ENCODE data around the gene GMEB1.

GMEB1 gene

GRCh38 chr1:28751315-28752060 is 82.9 kb downstream of the GMEB1 start:
- DNase-seq, result no peak

- no peak for DNase-seq
Observed at GRCh38 chr1:28755701-28756100, 87.1 kb downstream of the GMEB1 start.

DNA sequence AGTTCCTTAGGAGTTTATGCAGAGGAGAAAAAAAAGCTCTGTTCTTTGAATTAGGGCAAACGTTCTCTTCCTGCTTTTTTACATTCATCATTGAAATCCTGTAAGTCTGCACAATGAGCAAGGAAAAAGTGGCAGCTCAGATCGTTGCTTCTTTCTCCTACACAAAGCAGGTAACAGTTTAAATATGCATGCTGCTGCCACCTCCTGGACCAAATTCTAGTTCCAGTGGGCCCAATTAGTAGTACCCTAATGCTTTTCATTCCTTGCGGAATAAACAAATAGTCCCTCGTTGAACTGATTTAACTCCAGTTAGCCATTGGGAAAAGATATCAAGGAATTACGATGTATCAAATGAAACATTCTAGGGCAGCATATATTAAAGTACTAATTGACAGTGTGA is 88.3 kb downstream of the GMEB1 start:
- no peak for DNase-seq

GRCh38 chr1:28758420-28758819 is 89.8 kb downstream of the GMEB1 start:
- no peak for DNase-seq

- no peak for DNase-seq
Observed at GRCh38 chr1:28759257-28759656, 90.7 kb downstream of the GMEB1 start.

GRCh38 chr1:28761189-28761588 is 92.6 kb downstream of the GMEB1 start:
- DNase-seq, result no peak

GRCh38 chr1:28766532-28767183 is 98.1 kb downstream of the GMEB1 start:
- DNase-seq, result no peak
